ENCODE data around the gene NSG2.
"Not testable (repeated sequence)": the region's sequence is repeated elsewhere in the genome, so short reads cannot be mapped to it uniquely, and the experiment has no call there.

DNA sequence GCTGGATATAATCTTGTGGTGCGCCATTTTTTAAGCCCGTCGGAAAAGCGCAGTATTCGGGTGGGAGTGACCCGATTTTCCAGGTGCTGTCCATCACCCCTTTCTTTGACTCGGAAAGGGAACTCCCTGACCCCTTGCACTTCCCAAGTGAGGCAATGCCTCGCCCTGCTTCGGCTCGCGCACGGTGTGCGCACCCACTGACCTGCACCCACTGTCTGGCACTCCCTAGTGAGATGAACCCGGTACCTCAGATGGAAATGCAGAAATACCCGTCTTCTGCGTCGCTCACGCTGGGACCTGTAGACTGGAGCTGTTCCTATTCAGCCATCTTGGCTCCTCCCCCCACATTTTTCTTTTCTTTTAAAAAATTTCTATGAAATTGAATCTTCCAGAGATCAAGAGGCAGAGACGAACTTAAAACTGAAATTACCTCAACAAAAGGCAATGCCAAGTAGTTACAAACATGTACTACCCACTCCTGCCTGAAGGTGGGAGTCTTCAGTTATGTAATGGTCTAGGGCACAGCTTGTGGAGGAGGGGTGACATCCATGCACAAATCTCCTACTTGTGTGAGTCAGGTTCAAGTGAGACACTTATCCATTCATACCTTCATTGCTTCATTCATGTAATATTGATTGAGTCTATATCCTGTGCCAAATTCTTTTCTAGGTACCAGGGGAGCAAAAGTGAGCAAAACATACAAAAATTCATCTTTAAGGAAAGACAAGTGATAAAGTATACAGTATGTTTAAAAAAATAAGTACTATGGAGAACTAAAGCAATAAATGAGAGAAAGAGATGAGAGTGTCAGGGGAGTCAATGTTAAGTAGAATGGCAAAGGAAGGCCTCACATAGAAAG is 25.2 kb upstream of the NSG2 start:
- TF ChIP-seq, protein P1, sequence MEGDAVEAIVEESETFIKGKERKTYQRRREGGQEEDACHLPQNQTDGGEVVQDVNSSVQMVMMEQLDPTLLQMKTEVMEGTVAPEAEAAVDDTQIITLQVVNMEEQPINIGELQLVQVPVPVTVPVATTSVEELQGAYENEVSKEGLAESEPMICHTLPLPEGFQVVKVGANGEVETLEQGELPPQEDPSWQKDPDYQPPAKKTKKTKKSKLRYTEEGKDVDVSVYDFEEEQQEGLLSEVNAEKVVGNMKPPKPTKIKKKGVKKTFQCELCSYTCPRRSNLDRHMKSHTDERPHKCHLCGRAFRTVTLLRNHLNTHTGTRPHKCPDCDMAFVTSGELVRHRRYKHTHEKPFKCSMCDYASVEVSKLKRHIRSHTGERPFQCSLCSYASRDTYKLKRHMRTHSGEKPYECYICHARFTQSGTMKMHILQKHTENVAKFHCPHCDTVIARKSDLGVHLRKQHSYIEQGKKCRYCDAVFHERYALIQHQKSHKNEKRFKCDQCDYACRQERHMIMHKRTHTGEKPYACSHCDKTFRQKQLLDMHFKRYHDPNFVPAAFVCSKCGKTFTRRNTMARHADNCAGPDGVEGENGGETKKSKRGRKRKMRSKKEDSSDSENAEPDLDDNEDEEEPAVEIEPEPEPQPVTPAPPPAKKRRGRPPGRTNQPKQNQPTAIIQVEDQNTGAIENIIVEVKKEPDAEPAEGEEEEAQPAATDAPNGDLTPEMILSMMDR (IDR thresholded peaks at IDR 0.05) = not testable (repeated sequence)
- not testable (repeated sequence) for TF ChIP-seq EZH2 (IDR thresholded peaks at IDR 0.05; ENCODE audit: borderline replicate concordance, insufficient read depth, low read depth, low read length, poor library complexity, severe bottlenecking)

All from B cell (primary cell).